Vagina (tissue), 2 donors: ENCODE data around the gene SLAMF7.
A peak's percentile ranks its signal among the peaks of the same experiment; 100 is the strongest.

Experiments
- POLR2A ChIP-seq, 2 donors: fragments of 450-650 bp; IDR thresholded peaks; one replicate each; pipeline ENCODE4 v1.6.1; 2017; ENCODE audit warnings: antibody characterized with exemption in 2 of 2, mild to moderate bottlenecking in 2 of 2, moderate library complexity in 2 of 2
- POLR2AphosphoS5 ChIP-seq, 2 donors: sonication (generic); formaldehyde crosslinking; IDR thresholded peaks; one replicate each; pipeline ENCODE4 v1.9.0; 2017; ENCODE audit warnings: antibody characterized with exemption in 2 of 2, mild to moderate bottlenecking in 2 of 2, low read depth in 1 of 2; ENCODE audit not compliant: insufficient read depth in 1 of 2
- TF ChIP-seq, protein P1 (sequence below), 3 experiments: fragments of 450-650 bp in 2 of 3; fragments of 200-600 bp in 1 of 3; sonication (generic) in 1 of 3; IDR thresholded peaks; one replicate each; pipeline ENCODE4 v1.5.1; 2017 to 2019; ENCODE audit warnings: antibody characterized with exemption in 3 of 3, mild to moderate bottlenecking in 2 of 3, moderate library complexity in 2 of 3

DNA sequence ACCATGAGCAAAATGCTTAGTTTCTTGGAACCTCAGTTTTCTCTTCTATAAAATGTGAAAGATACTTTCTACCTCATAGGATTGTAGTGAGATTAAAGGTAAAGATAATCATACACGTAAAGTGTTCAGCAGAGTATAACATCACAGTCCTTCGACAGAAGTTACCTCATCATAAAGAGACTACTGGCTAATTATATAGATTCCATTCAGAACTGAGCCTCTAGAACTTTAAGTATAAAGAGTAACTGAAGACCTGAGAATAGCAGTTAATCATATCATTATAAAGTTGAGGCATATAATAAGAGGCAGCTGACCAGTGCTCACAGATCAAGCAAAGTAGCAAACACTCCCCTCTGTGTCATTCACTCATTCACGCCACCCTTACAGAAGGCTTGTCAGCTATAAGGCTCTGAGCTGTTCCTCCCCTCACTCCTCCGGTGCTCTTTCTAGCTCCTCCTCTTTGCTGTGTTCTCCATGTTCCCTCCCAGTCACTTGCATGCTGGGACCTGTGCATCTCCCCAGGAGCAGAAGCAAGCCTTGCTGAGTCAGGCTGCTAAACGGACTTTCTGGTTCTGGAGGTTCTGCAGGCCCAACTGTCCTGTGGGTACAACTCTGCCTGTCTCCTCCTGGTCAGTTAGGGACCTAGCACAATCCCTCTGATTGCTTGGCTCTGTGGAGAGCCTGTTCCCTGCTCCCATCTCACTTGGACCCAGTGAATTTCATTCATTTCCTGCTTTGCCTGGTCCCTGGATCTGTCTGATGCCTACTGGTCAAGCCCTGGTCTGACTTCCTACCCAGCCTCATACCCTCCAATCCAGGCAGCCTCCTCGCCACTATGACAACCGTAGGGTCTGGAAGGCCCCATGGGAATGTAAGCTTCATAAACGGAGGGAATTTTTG, 28.6 kb downstream of the SLAMF7 start:
- TF ChIP-seq, protein P1, sequence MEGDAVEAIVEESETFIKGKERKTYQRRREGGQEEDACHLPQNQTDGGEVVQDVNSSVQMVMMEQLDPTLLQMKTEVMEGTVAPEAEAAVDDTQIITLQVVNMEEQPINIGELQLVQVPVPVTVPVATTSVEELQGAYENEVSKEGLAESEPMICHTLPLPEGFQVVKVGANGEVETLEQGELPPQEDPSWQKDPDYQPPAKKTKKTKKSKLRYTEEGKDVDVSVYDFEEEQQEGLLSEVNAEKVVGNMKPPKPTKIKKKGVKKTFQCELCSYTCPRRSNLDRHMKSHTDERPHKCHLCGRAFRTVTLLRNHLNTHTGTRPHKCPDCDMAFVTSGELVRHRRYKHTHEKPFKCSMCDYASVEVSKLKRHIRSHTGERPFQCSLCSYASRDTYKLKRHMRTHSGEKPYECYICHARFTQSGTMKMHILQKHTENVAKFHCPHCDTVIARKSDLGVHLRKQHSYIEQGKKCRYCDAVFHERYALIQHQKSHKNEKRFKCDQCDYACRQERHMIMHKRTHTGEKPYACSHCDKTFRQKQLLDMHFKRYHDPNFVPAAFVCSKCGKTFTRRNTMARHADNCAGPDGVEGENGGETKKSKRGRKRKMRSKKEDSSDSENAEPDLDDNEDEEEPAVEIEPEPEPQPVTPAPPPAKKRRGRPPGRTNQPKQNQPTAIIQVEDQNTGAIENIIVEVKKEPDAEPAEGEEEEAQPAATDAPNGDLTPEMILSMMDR (IDR thresholded peaks at IDR 0.05), result no peak
- peak in 1 of 2 donors; percentile 67 for TF ChIP-seq POLR2AphosphoS5 (IDR thresholded peaks at IDR 0.05; ENCODE audit: insufficient read depth in 1 of 2, low read depth in 1 of 2)
- TF ChIP-seq POLR2A (IDR thresholded peaks at IDR 0.05), result no peak
